Head of caudate nucleus (tissue), 42 donors: ENCODE results near the gene ZNF605.
"Not testable (repeated sequence)": the region's sequence is repeated elsewhere in the genome, so short reads cannot be mapped to it uniquely, and the experiment has no call there.

ENCODE experiments used
- DNase-seq, 42 donors: peaks; one replicate each; pipeline versions ENCODE4 v3.0.0 to v3.0.0-alpha.2; 2020 to 2021; ENCODE audit warnings: mixed read lengths in 7 of 42
- intact Hi-C: fragments of 100-400 bp; cut with DNase I; formaldehyde crosslinking; loops from one replicate; pipeline ENCODE4 v1.15.0; 2022

ZNF605 gene

GRCh38 chr12:132956011-132956788, at the start of gene ZNF605:
TSS of gene ZNF605 (minus strand) at chr12:132956306. CDS start at chr12:132945635, 10,671 bp downstream.
- DNase-seq = peak; percentile 81 to 97 (median 93)

DNA sequence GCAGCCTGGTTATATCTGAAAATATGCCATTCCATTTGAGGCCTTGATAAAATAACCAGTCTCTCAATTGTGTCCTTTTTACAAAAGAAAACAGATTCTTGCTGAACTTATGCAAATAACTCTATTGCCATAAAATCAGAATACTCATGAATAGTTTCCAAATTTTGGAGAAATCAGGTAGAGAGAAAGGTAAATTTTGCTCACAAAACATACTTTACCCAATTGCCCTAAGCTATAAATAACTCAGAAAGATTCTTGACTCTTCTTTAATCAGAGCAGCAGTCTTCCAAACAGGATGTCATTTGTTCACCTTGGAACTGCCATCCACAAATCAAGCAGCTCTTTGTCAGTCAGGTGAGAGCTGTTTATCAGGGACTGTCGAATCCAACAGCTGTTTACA, 42.6 kb upstream of the ZNF605 start:
- intact Hi-C loops = no loop called here
- DNase-seq = no peak

More at GRCh38 chr12:132956011-132956788, at the start of gene ZNF605:
- intact Hi-C loops = loop anchor here (2.0 kb wide), 1 partner anchor 31 kb away; the partner anchor contains the start of gene ZNF26

GRCh38 chr12:132986885-132987225, 30.7 kb upstream of the ZNF605 start:
- intact Hi-C loops = loop anchor here (1.0 to 2.0 kb wide), 3 partner anchors 30 to 93 kb away; partner anchors contain the start of genes ZNF140, ZNF605 and ZNF84
- no peak for DNase-seq

DNA sequence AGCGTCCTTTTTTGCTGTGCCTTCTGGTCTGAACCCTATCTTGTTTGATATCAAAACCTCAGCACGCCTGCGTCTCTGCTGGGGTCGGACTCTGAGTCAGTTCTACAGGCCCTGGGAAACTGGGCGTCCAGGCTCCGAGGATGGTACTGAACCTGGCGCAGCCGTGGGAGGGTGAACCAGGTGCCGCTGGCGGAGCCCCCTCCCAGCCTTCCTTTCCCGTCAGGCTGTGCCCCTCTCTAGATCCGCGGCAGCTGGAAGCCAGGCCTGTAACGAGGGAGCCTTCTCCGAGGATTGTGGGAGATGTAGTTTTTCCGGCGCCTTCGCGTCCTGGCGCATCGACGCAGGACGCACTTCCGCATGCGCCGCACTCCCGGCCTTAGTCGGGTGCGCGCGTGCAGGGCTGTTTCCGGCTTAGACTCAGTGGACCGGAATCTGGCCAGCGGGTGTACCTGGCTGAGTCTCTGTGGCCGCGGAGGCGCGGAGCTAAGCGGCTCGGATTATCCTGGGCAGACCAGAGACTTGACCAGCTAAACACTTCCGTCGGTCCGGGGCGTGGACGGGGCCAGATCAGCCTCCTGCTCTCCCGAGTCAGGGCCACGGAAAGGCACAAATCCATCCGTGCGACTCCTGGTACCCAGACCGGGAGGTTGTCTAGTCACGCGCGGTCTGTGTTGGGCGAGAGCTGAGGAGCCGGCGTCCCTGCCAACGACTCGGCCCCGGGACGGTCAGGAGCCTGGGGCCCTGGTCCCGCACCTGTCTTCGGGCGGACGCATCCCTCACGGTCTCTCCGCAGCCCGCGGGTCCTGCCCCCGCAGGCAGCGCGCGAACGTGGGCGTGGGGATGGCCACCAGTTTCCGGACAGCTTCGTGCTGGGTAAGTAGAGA, 30.1 kb upstream of the ZNF605 start, which contains the start of gene ZNF26:
ZNF26 (plus strand) TSS at position 367 of the 884 bp plus-strand sequence; CDS start at position 841, 474 bp downstream.
- intact Hi-C loops = loop anchor here (1.0 to 2.0 kb wide), 3 partner anchors 29 to 94 kb away; partner anchors contain the start of genes ZNF140, ZNF605 and ZNF84
- DNase-seq = peak; percentile 84 to 97 (median 93)

DNA sequence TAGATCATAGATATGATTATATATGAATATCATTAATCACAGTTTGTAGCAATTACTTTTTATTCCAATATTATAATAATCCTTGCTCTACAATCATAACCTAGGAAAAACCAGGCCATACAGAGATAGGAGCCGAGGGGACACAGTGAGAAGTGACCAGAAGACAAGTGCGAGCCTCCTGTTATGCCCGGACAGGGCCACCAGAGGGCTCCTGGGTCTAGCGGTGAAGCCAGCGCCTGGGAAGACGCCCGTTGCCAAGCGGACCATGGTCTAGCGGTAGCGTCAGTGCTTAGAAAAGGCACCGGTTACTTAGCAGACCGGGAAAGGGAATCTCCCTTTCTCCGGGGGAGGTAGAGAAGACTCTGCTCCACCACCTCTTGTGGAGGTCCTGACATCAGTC, 20.8 kb upstream of the ZNF605 start:
- intact Hi-C loops = not testable (repeated sequence)
- DNase-seq = peak in 33 of 42 donors; percentile 15 to 69 (median 38)

DNA sequence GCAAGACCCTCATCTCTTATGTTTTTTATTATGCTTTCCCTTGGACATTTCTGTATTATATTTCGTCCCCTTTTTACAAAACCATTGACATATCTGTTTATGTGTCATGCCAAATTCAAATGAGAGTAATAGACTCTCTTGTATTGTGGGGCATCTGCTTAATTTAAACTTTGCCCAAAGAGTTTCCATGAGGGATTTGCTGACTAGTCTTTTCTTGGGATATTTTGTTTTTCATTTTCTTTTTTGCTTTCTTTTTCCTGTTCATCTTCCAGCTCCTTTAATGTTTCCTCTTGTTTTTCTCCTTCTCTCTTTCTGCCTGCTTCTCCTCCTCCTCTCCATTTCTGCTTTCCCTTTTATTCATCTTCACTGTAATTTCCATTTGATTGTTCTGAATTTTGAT, 16.3 kb upstream of the ZNF605 start:
- no peak for DNase-seq
- intact Hi-C loops = no loop called here

GRCh38 chr12:132967736-132968135, 11.6 kb upstream of the ZNF605 start:
- intact Hi-C loops = no loop called here
- peak in 1 of 42 donors; percentile 40 for DNase-seq

DNA sequence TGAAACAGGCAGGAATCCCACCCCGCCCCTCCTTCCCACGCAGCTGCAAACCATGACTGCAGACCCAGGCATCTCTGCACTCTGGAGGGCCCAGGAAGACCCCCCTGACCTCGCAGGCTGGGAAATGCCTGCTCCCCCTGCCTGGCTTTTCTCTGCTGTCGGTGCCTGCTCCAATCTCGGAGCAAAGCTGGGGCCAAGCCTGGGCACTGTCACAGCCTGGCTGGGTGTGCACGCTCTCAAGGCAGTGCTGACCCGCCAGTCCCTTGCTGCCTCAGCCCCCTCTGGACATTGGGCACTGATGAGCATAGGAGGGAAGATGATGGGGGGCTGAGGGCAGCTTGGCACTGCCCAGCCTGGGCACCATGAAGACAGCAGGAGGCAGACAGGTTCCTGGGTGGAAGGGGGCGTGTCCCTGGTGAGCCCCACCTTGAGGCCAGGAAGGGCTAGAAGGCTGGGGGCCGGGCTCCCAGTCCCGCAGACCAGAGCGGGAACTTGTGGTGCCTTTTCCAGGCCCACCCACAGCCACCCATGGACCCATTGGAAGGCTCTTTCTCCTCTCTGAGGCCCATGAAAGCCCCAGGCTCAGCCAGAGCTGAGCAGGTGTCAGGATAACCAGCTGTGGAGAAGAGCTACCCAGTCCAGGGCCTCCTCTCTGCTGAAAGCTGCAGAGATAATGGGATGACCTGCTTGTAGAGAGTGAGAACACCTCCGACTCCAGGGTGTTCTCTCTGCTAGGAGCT, 10.7 kb upstream of the ZNF605 start:
- intact Hi-C loops = no loop called here
- peak in 2 of 42 donors; percentile 2 to 22 for DNase-seq

GRCh38 chr12:132965796-132966195, 9.7 kb upstream of the ZNF605 start:
- intact Hi-C loops = no loop called here
- no peak for DNase-seq

- intact Hi-C loops = not testable (repeated sequence)
- peak in 34 of 42 donors; percentile 21 to 76 (median 48) for DNase-seq
Observed at GRCh38 chr12:132963947-132964346, 7.8 kb upstream of the ZNF605 start.

GRCh38 chr12:132961790-132962189, 5.7 kb upstream of the ZNF605 start:
- intact Hi-C loops = not testable (repeated sequence)
- DNase-seq = peak in 1 of 42 donors; percentile 3

- DNase-seq = peak in 39 of 42 donors; percentile 5 to 58 (median 26)
Observed at GRCh38 chr12:132955094-132956010, 754 bp downstream of the ZNF605 start.

GRCh38 chr12:132954471-132955048, 1.5 kb downstream of the ZNF605 start:
- intact Hi-C loops = no loop called here
- DNase-seq = no peak

More at GRCh38 chr12:132955094-132956010, 754 bp downstream of the ZNF605 start:
- intact Hi-C loops = loop anchor here (2.0 kb wide), 1 partner anchor 31 kb away; the partner anchor contains the start of gene ZNF26

GRCh38 chr12:132953771-132954170, 2.3 kb downstream of the ZNF605 start:
- intact Hi-C loops = no loop called here
- no peak for DNase-seq

- intact Hi-C loops = no loop called here
- no peak for DNase-seq
Observed at GRCh38 chr12:132953163-132953425, 3.0 kb downstream of the ZNF605 start.

DNA sequence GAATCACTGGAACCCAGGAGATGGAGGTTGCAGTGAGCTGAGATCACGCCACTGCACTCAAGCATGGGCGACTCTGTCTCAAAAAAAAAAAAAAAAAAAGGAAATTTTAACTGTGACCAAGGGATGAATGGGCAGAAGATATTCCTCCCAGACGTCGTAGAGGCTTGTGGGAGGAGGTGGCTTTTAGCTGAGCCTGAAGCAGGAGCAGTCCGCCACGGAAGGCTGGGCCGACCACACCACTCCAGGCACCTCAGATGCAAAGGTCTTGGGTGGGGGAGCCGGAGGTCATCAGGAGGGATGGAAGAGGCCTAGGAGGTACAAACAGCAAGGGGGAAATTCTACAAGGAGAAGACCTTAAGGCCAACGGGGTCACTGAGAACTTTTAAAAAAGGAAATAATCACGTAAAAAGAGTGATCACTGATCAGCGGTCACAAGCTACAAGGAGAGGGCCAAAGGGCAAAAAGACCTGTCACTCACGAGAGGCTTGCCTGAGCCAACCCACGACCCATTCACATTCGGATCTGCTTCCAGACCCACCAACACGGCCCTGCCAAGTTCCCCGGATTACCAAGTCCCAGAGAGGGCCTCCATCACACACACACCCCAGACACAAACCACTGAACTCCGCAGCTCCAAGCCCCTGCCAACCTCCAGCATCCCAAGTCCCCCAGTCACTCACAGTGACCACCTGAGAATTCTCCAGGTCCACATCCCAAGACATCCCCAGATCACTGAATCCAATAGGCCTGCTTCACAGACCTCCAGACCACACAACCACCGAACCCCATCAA, 3.5 kb downstream of the ZNF605 start:
- intact Hi-C loops = no loop called here
- DNase-seq = no peak

- DNase-seq = no peak
- intact Hi-C loops = no loop called here
Observed at GRCh38 chr12:132951649-132952048, 4.5 kb downstream of the ZNF605 start.
